NCI-H146 treated with DMSO at 0.1 percent for 48 hours (cell line): Measurements from ENCODE around the gene RMP24.
"Not testable (repeated sequence)": the region's sequence is repeated elsewhere in the genome, so short reads cannot be mapped to it uniquely, and the experiment has no call there.

Experiments
- DNase-seq: peaks from one replicate; lab custom pipeline; 2025; ENCODE audit not compliant: unreplicated experiment; lab: John Stamatoyannopoulos, UW

Gene RMP24

GRCh38 chr18:35967866-35968265 is 4.6 kb upstream of the RMP24 start:
- not testable (repeated sequence) for DNase-seq

- no peak for DNase-seq
Measured at GRCh38 chr18:35968278-35968880, 4.1 kb upstream of the RMP24 start.

- DNase-seq = no peak
Measured at GRCh38 chr18:35969676-35970075, 2.8 kb upstream of the RMP24 start.

GRCh38 chr18:35971661-35972196 is 750 bp upstream of the RMP24 start:
- peak; percentile 82 for DNase-seq

- no peak for DNase-seq
Measured at GRCh38 chr18:35973650-35974049, 1.2 kb downstream of the RMP24 start.

GRCh38 chr18:35974181-35974580 is 1.7 kb downstream of the RMP24 start:
- DNase-seq = no peak

GRCh38 chr18:35979112-35979511 is 6.6 kb downstream of the RMP24 start:
- DNase-seq = no peak

- DNase-seq = no peak
Measured at GRCh38 chr18:35982409-35983114, 10.1 kb downstream of the RMP24 start.

GRCh38 chr18:35983147-35983546 is 10.7 kb downstream of the RMP24 start:
- DNase-seq = no peak

GRCh38 chr18:35983818-35984217 is 11.3 kb downstream of the RMP24 start:
- no peak for DNase-seq

- DNase-seq = no peak
Measured at GRCh38 chr18:35991696-35992095, 19.2 kb downstream of the RMP24 start.

GRCh38 chr18:35993013-35993412 is 20.5 kb downstream of the RMP24 start:
- DNase-seq = no peak

GRCh38 chr18:35998967-35999366 is 26.5 kb downstream of the RMP24 start:
- DNase-seq = no peak

GRCh38 chr18:35999925-36000324 is 27.4 kb downstream of the RMP24 start:
- DNase-seq = no peak

- DNase-seq = no peak
Measured at GRCh38 chr18:36006997-36007396, 34.5 kb downstream of the RMP24 start.

GRCh38 chr18:36009214-36009613 is 36.7 kb downstream of the RMP24 start:
- no peak for DNase-seq

- DNase-seq = no peak
Measured at GRCh38 chr18:36012891-36013290, 40.4 kb downstream of the RMP24 start.

- no peak for DNase-seq
Measured at GRCh38 chr18:36015629-36016028, 43.1 kb downstream of the RMP24 start.

GRCh38 chr18:36017232-36017631 is 44.8 kb downstream of the RMP24 start:
- no peak for DNase-seq

- DNase-seq = no peak
Measured at GRCh38 chr18:36020174-36020711, 47.8 kb downstream of the RMP24 start.

GRCh38 chr18:36023336-36023735 is 50.9 kb downstream of the RMP24 start:
- DNase-seq = no peak

GRCh38 chr18:36024241-36024640 is 51.8 kb downstream of the RMP24 start:
- not testable (repeated sequence) for DNase-seq
